Suppressor macrophage treated with lipopolysaccharide for 1 hour (primary cell): Measurements from ENCODE around the gene RBM17.
A peak's percentile ranks its signal among the peaks of the same experiment; 100 is the strongest.
"Not testable (repeated sequence)": the region's sequence is repeated elsewhere in the genome, so short reads cannot be mapped to it uniquely, and the experiment has no call there.

Experiments used
- DNase-seq, 3 donors: peaks; one replicate each; pipeline ENCODE4 v3.0.0-alpha.2; 2020 to 2022

RBM17 gene

DNA sequence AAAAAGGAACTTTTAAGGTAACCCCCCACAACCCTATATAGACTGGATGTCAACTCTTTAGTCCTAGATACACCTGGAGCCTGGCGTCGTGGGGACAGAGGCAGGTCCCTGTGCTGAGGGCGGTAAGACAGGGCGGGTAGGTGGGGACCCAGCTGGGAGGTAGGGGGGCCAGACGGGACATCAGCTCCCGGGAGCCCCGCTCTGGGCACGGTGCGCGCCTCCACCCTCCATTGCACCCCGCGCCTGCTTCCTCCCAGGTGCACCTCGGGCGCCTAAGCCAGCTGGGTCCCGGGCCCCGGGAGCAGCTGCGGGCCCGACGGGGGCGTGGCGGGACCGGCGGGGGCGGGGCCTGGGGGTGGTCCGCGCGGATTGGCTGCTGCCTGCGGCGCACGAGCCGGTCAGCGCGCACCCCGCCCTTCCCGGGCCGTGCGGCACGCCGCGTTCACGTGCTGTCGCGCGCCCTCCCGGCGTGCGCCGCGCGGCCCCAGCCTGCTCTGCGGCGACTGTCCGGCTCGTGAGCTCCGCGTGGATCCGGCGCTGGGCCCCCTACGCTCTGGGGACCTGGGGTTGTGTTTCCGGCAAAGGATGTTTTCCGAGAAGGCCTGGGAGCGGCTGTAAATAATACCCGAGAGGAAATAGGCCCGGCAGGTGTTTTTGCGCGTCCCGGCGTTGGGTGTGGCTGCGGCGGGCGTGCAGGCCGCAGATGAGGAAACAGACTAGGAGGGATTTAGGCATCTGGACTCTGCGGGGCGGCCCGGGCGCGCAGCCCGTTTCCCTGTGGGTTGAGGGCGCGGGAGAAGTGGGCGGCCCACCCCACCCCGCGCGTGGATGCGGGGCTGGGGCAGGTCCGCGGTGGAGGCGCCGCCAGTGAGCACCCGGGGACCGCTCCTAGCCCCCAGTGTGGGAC is 74.8 kb downstream of the RBM17 start:
- DNase-seq: peak; percentile 91 to 96 (median 93)

DNA sequence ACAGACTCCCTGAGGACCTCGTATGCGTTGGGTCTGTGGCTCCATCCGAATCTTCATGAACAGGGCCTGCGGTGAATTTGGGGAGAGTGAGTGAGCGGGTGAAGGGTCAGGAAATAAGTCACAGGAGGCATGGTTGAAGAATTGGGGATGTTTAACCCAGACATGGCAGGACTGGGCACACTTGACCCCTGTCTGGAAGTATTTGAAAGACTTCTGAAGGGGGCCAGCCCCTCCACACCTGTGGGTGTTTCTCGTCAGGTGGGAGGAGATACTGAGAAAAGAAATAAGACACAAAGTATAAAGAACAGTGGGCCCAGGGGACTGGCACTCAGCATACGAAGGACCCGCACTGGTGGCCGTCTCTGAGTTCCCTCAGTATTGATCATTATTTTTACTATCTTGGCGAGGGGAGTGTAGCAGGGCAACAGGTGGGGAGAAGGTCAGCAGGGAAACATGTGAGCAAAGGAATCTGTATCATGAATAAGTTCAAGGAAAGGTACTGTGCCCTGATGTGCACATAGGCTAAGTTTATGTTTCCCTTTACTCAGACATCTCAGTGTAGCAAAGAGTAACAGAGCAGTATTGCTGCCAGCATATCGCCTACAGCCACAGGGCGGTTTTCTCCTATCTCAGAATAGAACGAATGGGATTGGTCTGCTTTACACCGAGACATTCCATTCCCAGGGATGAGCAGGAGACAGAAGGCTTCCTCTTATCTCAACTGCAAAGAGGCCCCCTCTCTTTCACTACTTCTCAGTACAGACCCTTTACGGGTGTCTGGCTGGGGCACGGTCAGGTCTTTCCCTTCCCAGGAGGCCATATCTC is 75.6 kb downstream of the RBM17 start:
- peak in 2 of 3 donors; percentile 46 to 57 for DNase-seq

DNA sequence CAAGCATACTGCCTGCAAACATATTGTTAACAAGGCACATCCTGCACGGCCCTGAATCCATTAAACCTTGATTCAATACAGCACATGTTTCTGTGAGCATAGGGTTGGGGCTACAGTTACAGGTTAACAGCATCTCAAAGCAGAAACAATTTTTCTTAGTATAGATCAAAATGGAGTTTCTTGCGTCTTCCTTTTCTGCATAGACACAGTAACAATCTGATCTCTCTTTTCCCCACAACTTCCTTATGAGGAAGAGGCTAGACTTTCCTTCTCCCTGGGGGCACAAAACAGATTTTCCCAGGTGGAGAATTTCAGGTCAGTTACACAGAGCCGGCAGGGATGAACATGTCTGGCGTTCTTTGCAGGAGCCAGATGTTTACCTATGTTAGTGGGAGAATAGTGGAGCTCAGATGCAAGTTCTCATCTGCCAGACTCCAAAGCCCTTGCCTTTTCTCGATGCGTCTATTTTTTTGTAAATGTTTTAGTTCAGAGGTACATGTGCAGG is 76.4 kb downstream of the RBM17 start:
- DNase-seq: no peak

DNA sequence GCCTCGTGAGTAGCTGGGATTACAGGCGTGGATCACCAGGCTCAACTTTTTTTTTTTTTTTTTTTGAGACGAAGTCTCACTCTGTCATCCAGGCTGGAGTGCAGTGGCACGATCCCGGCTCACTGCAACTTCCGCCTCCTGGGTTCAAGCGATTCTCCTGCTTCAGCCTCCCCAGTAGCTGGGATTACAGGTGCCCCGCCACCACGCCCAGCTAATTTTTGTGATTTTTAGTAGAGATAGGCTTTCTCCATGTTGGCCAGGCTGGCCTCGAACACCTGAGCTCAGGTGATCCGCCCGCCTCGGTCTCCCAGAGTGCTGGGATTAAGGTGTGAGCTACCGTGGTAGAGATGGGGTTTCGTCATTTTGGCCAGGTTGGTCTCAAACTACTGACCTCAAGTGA is 77.1 kb downstream of the RBM17 start:
- DNase-seq: not testable (repeated sequence)
